Measurements from ENCODE around the gene FOLH1.
"Not testable (repeated sequence)": the region's sequence is repeated elsewhere in the genome, so short reads cannot be mapped to it uniquely, and the experiment has no call there.

Gene FOLH1

GRCh38 chr11:49221112-49221511 lies 12.7 kb upstream of the FOLH1 start:
- DNase-seq (ENCODE audit: insufficient read length, low spot score) (no peak), FAIRE-seq (no peak)
- peak; percentile 8 for TF ChIP-seq CTCF (IDR thresholded peaks at IDR 0.05; ENCODE audit: insufficient read depth, missing control alignments)

- no peak for DNase-seq (ENCODE audit: insufficient read length, low spot score)
- no peak for FAIRE-seq
- TF ChIP-seq CTCF (IDR thresholded peaks at IDR 0.05; ENCODE audit: insufficient read depth, missing control alignments): no peak
Measured at GRCh38 chr11:49213026-49213560, 4.7 kb upstream of the FOLH1 start.

GRCh38 chr11:49206999-49207398 lies 1.4 kb downstream of the FOLH1 start:
- not testable (repeated sequence) for FAIRE-seq; DNase-seq (ENCODE audit: insufficient read length, low spot score)

GRCh38 chr11:49202287-49202976 lies 6.0 kb downstream of the FOLH1 start:
- FAIRE-seq (no peak), DNase-seq (ENCODE audit: insufficient read length, low spot score) (no peak)
- no peak for TF ChIP-seq CTCF (IDR thresholded peaks at IDR 0.05; ENCODE audit: insufficient read depth, missing control alignments)

- not testable (repeated sequence) for FAIRE-seq; DNase-seq (ENCODE audit: insufficient read length, low spot score)
Measured at GRCh38 chr11:49196775-49197174, 11.6 kb downstream of the FOLH1 start.

- DNase-seq (ENCODE audit: insufficient read length, low spot score); FAIRE-seq: not testable (repeated sequence)
Measured at GRCh38 chr11:49196002-49196401, 12.4 kb downstream of the FOLH1 start.

GRCh38 chr11:49190287-49190686 lies 18.1 kb downstream of the FOLH1 start:
- FAIRE-seq; DNase-seq (ENCODE audit: insufficient read length, low spot score): not testable (repeated sequence)

GRCh38 chr11:49186225-49186624 lies 22.2 kb downstream of the FOLH1 start:
- not testable (repeated sequence) for DNase-seq (ENCODE audit: insufficient read length, low spot score); FAIRE-seq

- DNase-seq (ENCODE audit: insufficient read length, low spot score); FAIRE-seq: not testable (repeated sequence)
Measured at GRCh38 chr11:49185597-49185996, 22.8 kb downstream of the FOLH1 start.

GRCh38 chr11:49184756-49185155 lies 23.6 kb downstream of the FOLH1 start:
- not testable (repeated sequence) for FAIRE-seq; DNase-seq (ENCODE audit: insufficient read length, low spot score)

GRCh38 chr11:49177936-49178335 lies 30.5 kb downstream of the FOLH1 start:
- DNase-seq (ENCODE audit: insufficient read length, low spot score); FAIRE-seq: not testable (repeated sequence)

GRCh38 chr11:49175378-49175777 lies 33.0 kb downstream of the FOLH1 start:
- not testable (repeated sequence) for DNase-seq (ENCODE audit: insufficient read length, low spot score)
- peak; percentile 67 for FAIRE-seq

- FAIRE-seq; DNase-seq (ENCODE audit: insufficient read length, low spot score): not testable (repeated sequence)
Measured at GRCh38 chr11:49174691-49175366, 33.6 kb downstream of the FOLH1 start.

GRCh38 chr11:49171613-49172012 lies 36.8 kb downstream of the FOLH1 start:
- not testable (repeated sequence) for DNase-seq (ENCODE audit: insufficient read length, low spot score); FAIRE-seq

Measured in D721Med (cell line).